Epidermal melanocyte (primary cell): ENCODE measurements around the gene CSF1R.

Source experiments
- DNase-seq: peaks from one replicate; pipeline ENCODE4 v3.0.0; 2011; ENCODE audit warnings: low spot score; ENCODE audit not compliant: insufficient read length

The CSF1R gene

DNA sequence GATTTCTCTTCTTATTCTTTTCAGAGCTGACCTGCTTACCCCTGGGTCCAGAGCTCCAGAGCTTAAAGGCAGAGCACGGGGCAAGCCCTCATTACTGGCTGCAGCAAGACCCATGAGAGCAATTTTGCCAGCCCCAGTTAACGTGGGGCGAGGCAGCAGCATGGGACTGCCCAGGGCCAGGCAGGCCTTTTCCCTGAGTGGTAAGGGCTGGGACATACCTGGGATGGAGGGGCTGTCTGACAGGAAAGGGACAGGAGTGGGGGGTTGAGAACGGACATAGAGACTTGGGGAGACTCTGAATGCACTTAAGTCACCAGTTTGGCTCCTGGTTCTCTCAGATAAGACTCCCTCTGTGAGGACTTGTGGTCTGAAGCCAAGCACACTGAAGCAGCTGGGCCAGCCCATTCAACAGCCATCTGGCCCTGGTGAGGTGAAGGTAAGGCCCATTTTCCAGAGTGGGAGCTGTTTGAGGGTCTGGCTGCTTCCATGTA is 59.6 kb downstream of the CSF1R start:
- DNase-seq: no peak

DNA sequence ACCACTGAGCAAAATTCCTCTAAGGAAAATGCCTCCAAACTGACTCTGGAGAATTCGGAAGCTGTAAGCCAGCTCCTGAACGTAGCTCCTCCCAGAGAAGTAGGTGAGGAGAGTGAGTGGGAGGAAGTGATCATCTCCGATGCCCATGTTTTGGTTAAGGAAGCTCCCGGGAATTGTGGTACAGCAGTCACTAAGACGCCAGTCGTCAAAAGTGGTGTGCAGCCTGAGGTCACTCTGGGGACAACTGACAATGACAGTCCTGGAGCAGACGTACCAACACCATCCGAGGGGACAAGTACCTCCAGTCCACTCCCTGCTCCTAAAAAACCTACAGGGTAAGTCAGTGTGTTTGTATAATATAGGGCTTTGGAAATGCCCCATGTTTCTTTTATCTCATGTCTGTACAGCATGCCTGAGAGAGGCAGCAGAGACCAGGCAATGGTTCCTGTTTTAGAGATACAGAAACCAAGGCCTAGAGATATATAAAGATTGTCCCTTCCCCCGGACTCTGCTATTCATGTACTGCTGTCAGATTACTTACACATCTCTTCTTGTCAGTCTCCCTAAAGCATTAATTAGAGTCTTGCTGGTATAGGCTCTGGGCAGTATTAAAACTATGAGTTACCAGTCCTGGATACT is 61.9 kb downstream of the CSF1R start:
- DNase-seq: no peak

DNA sequence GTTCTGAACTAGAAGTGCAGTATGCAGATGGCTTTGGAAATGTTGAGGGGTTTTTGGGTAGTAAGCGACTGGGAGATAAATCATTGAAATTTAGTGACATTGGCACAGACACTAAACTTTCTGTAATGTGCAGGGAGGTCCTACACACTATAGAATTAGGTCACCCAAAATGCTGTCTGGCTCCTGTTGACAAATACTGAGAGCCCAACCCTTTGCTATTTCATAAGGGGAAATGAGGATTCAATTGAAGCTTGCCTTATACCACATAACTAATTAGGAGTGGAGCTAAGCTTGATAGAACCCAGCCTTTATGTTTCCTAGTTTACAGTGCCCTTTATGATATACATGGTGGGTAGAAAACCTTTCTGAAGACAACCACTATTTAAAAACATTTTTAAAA is 63.2 kb downstream of the CSF1R start:
- DNase-seq: no peak

DNA sequence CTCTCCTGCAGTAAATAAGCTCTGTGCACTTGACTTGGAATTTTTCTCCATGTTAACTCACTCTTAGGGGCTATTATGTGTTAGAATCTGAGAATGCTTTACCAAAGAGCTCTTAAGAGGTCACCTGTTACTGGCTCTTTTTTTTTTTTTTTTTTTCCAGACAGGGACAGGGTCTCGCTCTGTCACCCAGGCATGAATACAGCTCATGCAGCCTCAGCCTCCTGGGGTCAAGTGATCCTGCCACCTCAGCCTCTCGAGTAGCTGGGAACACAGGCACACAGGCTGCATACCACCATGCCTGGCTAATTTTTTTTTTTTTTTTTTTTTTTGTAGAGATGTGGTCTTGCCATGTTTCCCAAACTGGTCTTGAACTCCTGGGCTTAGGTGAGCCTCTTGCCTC is 63.7 kb downstream of the CSF1R start:
- DNase-seq: no peak

DNA sequence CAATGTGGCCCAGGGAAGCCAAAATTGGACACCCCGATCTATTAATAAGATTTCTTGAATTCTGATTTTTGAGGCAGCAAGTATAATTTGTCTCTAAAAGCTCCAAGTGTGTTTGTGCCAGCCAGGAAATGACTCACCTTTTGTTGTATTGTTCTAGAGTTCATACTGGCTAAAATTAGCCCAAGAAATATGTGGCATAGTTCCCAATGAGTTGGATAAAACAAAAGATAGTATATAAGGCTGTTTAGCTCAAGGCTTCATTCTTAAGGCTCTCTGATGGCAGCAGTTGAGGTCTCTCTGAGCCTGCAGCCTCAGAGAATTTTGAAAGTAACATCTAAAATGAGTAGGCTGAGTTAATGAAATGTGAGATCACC is 64.2 kb downstream of the CSF1R start:
- no peak for DNase-seq

DNA sequence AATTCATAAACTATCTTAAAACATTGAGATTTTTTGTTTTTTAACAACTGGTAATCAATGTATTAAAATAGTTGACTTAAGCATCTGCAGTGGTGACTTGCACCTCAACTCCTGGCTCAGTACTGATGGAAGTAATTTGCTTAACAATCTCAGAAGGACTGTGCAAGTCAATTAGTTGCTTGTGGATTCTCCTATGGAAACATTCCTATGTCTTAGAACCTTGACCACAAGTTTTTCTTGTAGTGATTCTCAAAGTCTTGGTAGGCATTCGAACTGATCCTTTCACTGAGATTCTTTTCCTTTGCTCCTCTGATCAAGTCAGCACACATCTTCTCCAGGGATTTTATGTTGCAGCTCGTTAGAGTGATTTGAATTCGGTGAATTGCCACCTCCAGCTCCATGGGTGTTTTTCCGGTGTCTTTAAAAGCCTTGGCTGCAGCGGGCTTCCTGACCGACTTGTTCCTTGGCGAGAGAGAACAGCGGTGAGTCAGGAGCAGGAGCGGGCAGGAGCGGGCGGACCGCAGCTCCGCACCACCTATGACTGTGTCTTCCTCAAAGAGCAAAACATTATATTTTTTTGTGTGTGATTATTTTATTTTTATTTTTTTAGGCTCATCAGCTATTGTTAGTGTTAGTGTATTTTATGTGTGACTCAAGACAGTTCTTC is 64.7 kb downstream of the CSF1R start:
- no peak for DNase-seq

DNA sequence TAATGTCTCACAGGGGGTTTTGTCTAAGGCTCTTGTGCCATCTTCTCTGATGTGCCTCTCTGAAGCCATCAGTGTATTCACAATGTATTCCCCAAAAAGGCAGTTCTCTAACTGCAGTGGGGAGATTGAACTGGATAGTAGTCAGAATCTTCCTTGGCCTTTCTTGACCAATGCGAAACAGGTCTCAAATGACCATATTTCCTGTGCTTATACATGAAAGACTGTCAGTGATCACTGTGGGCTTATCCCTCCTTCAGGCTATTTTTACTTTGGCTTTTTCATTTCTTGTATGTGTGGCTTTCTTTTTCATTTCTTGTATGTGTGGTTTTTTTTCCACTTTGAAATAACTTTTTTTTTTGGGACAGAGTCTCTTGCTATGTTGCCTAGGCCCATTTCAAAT is 66.1 kb downstream of the CSF1R start:
- DNase-seq: peak; percentile 30

DNA sequence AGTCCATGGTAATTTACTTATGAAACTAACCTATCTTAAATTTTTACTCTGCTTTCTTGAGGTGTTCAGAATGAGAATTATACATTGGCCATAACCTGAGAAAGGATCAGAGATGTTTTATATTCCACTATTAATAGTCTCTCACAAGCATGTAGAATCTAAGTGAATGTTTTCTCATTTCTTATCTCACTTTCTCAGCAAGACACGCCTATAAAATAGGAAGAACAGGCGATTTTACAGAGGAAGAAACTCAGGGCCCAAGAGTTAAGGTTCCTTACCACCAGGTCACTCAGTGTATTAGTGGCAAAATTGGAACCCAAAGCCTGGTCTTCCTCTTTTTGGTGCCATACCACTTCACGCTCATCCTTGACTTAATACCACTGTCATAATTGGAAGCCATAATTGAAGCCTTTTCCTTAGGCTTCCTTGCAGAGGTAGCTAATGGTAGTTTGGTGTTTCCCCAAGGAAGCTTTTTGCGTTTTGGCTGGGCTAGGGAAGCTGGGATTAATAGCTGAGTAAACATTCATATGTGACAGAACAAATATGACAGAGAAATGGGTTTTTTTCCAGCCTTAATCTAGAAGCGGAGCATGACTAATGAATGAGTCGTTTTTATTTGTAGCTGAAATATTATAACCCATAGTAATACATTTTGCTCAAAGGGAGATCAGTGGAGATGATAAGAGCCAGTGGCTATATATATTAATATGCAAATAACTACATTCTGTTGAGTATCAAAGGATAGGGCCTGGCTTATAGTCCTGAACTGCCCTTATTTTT is 68.9 kb downstream of the CSF1R start:
- no peak for DNase-seq

DNA sequence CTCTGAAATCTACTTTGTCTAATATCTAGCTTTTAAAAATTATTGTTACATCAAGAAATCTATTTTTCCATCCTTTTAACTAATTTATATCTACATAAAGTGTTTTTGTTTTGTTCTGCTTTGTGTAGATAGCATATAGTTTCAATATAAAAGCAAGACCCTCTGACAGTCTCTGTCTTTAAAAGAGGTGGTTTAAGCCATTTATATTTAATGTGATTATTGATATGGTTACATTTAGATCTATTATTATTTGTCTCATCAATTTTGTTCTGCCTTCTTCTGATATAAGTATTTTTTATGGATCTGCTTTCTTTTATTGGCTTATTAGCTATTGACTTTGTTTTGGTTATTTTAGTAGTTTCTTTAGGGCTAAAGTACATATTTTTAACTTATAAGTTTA is 69.8 kb downstream of the CSF1R start:
- DNase-seq: no peak

DNA sequence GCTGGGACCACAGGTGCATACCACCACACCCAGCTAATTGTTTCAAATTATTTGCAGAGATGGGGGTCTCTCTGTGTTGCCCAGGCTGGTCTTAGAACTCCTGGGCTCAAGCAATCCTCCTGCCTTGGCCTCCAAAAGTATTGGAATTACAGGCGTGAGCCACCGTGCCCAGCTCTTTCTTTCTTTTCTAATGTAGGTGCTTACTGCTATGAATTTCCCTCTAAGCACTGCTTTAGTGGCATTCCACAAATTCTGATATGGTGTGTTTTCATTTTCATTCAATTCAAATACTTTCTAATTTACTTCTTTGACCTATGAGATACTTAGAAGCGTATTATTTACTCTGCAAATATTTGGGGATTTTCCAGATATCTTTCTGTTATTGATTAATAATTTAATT is 70.9 kb downstream of the CSF1R start:
- DNase-seq: no peak

DNA sequence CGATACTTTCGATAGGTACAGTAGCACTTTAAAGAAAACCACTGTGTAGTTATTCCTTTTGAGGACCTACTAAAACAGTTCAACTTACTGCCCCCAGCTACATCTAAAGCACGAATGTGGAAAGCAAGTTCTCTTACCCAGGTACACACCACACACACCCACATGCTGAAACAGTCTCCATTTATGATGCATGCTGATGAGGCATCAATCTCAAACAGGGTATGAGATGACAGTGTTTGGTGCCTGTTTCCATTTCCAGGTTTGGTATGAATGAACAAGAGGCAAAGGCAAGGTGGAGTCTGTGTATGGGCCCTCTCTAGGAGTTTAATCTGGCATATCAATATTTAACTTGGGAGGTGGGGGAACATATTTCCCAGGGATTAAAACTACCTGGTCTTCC is 71.9 kb downstream of the CSF1R start:
- no peak for DNase-seq

DNA sequence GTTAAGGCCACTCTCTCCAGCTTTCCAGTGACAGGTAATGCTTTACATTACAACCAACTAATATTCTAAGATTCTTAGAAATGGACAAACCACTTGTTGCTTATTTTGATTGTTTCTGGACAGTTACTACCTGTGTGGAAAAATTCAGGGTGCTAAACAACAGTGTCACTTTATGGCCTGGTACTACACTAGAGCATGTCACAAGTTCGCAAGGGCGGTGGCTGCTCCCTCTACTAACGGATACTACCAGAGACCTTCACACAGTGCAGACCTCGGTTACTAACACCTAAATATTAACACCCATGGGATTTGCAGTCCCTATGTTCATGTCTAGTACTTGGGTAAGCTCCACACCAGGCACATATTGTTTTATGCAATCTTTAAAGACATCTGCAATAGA is 72.4 kb downstream of the CSF1R start:
- DNase-seq: no peak

DNA sequence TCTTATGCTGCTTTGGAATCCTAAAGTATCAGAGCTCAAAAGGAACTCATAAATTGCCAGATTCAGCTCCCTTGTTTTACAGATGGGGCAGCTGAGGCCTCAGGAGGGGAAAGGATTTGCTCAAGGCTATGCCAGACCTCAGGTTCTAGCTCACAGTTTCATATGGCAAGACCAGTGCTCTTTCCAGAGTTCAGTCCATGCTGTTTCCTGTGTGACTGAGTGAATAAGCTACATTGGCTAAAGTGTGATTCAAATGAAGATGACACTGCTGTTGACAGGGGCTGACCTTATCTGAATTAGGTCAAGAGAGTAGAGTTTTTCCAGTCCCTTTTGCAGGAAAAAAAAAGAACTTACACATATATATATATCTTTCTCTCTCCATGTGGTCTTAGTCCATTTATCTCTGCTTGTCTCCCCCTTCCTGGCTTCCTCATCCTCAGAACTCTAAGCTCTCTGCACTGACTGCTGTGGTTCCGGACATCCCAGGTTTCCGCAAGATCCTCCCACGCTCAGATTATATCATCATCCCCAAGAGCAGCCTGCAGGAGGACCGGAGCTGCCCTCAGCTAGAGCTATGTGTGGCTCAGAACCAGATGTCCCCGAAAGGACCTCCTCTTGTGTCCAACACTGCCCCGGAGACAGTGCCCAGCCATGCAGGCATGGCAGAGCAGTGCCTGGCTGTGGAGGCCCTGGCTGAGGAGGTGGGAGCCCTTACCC is 76.5 kb downstream of the CSF1R start:
- no peak for DNase-seq

DNA sequence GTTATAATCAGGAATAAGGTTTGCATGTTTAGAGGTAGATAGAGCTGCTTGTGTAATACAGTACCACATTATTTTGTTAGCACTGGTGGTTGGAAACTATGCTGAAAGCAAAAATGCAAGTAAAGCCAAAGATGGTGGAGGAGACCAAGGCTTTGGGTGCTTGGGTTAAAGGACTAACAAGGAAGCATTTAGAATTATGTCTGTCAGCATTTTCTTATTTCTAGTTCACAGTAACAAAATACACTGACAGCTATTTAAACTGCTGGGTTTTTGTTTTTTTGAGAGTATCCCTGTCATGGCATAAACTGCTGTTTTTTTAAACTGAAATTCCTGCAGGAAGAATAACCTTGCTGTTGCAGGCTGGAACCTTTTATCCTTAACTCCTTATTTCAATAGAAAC is 79.3 kb downstream of the CSF1R start:
- DNase-seq: no peak

DNA sequence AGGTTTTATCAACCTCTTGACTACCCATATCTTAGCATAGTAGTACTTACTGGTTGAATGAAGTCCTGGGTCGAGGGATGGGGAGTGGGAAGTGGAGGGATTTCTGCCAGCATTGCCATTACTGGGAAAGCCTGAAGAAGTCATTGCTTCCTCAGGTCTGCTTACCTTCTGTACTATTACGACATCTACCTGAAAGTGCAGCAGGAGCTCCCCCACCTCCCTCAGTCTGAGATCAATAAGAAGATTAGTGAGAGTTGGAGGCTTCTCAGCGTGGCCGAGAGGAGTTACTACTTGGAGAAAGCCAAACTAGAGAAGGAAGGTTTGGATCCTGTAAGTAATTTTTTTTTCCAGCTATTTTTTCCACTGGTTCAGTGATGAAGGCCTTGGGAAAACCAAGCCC is 80.0 kb downstream of the CSF1R start:
- no peak for DNase-seq
